ENCODE results near the gene DRC1.
"Not testable (repeated sequence)": the region's sequence is repeated elsewhere in the genome, so short reads cannot be mapped to it uniquely, and the experiment has no call there.

DRC1 gene

GRCh38 chr2:26464390-26465265, 62.9 kb downstream of the DRC1 start:
- no peak for DNase-seq

- DNase-seq, result no peak
These were observed 63.7 kb downstream of the DRC1 start for GRCh38 chr2:26465266-26465925.

GRCh38 chr2:26465981-26466471, 64.3 kb downstream of the DRC1 start:
- no peak for DNase-seq

DNA sequence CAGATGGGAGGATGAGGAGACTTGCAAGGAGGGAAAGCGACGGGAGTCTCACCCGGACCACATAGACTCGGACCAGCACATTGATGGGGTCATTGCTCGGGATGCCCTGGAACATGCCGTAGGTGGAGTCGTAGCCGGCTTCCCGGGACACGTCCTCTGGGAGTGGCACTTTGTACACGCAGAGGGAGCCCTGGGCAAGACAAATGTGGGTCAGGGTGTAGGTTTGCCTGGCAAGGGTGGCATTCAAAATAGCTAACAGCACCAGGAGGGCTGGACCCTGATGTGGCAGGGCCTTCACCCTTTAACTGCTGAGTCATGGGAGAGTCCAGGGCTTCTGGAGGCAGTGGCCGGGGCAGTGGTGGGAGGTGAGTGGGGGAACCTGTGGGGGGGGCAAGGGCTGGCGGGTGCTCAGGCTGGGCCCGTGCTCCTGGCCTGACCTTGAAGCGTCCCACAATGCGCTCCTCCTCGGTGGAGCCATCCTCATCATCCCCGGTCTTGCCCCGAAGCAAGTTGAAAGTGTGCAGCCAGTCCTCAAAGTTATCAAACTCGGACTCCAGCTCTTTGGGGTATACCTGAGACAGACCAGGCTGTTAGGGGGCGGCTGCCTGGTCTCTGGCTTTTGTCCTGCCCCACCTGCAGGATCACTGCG, 65.1 kb downstream of the DRC1 start:
- no peak for DNase-seq

DNA sequence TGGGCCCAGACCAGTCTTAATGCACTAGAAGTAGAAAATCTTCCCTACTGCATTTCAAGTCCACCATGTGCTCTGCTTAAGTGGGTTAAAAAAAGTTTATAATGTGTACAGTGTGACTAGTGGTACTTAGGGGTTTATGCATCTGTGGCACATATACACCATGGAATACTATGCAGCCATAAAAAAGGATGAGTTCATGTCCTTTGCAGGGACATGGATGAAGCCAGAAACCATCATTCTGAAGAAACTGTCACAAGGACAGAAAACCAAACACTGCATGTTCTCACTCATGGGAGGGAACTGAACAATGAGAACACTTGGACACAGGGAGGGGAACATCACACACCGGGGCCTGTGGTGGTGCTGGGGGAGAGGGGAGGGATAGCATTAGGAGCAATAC, 66.8 kb downstream of the DRC1 start:
- not testable (repeated sequence) for DNase-seq

GRCh38 chr2:26469092-26469710, 67.5 kb downstream of the DRC1 start:
- no peak for DNase-seq

DNA sequence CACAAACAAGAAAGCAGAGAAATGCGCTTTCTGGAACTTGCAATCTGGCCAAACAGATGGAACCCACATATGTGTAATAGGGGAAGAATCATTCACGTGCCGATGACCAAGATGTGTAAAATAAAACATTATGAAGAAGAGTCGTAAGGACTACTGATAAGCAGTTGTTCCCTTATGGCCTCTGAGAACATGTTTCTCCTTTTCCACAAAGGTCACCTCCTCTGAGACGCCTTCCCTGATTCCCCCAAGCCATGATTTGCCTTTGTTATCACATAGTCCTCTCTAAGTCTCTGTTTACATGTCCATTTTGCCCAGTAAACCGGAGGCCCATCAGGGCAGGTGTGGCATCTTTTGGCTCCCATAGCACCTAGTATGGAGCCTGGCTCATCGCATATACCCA, 68.2 kb downstream of the DRC1 start:
- no peak for DNase-seq

- DNase-seq, result no peak
These were observed 69.0 kb downstream of the DRC1 start for GRCh38 chr2:26470601-26471260.

DNA sequence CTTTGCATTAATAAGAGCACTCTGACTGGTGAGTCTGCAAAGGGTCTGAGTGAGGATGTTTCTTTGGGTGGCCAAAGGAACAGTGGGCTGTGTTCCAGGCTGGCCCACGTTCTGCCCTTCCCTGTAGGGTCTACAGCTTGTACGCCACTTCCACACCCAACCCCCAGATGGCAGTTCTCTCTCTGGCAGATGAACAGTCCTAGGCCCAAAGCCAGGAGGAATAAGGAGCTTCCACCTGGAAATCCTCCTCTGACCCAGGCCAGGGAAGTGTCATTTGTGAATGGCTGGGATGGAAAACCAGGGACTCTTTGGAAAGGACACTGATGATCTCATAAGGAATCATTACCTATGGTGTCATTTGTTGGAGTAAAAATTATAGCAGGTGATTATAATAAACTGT, 69.6 kb downstream of the DRC1 start:
- no peak for DNase-seq

- DNase-seq, result no peak
These were observed 70.3 kb downstream of the DRC1 start for GRCh38 chr2:26471766-26472706.

DNA sequence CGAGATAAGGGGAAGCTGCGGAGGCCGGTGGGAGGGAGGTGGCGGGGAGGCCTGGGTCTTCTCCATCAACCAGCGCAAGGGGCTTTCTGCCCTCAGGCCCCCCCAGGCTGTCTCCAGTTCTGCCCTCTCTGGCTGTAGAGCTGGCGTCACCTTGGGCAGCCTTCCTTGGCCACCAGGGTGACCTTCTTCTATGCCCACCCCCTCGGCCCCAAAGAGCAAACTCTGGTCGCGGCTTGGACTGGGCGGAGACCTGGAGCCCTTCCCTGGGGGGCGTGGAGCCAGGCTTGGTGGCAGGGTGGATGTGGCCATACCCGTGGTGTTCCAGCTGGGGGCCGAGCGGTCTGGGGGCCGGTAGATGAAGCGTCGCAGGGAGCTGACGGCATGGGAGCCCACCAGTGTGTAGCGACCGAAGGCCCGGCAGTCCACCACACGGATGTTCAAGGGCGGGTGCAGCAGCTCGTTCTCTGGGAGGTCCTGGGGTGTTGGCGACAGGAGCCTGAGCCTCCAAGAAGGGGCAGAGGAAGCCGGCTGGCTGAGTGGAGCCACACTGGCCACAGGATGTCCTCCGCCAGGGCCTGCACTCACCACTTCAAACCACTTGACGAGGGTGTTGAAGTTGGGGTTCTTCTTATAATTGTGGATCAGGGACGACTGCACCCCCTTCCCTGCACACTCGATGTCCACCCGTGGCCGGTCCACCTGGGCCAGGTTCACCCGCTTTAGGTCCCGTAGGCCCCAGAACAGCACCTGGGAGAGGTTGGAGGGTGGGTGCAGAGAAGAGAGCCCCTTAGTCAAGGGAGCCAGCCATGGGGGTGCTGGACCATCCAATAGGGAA, 71.3 kb downstream of the DRC1 start:
- DNase-seq, result no peak

- DNase-seq, result no peak
These were observed 72.1 kb downstream of the DRC1 start for GRCh38 chr2:26473796-26474195.

- DNase-seq, result no peak
These were observed 72.6 kb downstream of the DRC1 start for GRCh38 chr2:26474261-26474785.

GRCh38 chr2:26475037-26475436, 73.3 kb downstream of the DRC1 start:
- no peak for DNase-seq

- DNase-seq, result no peak
These were observed 74.2 kb downstream of the DRC1 start for GRCh38 chr2:26475832-26476501.

- no peak for DNase-seq
These were observed 75.6 kb downstream of the DRC1 start for GRCh38 chr2:26477126-26477910.

DNA sequence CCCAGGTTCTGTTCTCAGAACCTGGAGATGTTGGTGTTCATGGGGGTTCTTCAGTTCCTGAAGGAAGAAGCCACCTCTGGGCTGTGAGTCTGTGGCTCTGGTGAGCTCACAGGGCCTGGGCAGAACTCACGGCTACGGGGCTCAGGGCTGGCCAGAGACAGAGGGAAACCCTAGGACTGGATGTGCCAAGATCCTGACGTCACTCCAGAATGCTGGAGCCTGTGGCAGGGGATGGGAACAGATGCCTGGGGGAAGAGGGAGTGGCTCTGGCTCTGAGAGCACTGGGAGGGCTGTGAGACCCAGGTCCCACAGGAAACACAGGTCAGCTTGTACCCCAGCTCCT, 76.2 kb downstream of the DRC1 start, which contains the start of gene OTOF:
OTOF (minus strand) TSS at position 214 of the 343 bp plus-strand sequence.
- no peak for DNase-seq

DNA sequence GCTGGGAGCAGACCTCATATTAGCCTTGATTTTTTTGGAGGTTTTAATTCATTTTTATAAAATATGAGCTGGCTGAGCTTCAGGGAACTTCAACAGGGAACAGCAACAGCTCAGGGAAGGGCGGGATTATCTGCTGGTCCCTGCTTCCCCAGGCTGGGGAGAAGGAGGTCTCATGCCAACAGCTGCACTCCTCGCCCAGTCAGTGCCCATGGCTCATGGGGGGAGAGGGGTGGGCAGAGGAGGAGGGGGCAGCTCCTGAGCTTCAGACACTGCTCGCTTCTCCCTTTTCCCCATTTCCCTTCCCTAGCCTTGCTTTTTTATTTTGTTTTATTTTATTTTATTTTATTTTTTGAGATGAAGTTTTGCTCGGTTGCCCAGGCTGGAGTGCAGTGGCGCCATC, 76.6 kb downstream of the DRC1 start:
- DNase-seq, result no peak
